Measurements from ENCODE around the gene RB1. TPM values are rescaled to one million over a fixed set of nuclear protein-coding genes. Genes with fewer than 3 reads are reported as not detected.
A peak's percentile ranks its signal among the peaks of the same experiment; 100 is the strongest.

Gene RB1
- total RNA-seq, 2 experiments from 2014 or later, result 25.1 to 25.6 TPM

GRCh38 chr13:48506092-48506701 is 202.6 kb downstream of the RB1 start:
- Mint-ChIP-seq H3K36me3 (ENCODE audit: low read depth) (no peaks in the 10 kb centered on the region), H3K27me3 (ENCODE audit: low read depth) (no peaks in the 10 kb centered on the region), H3K27ac (peak overlapping the region; percentile 75), H3K9me3 (no peaks in the 10 kb centered on the region), H3K4me1 (ENCODE audit: low read depth) (peaks cover 50% of the 10 kb centered on the region), H3K4me3 (peak overlapping the region; percentile 2)
- intact Hi-C loops (cut with micrococcal nuclease), result no loop called here
- no peak for DNase-seq
- CTCF ChIA-PET, result interaction anchor here (0.6 to 1.2 kb wide), 7 partner anchors 10 to 266 kb away, joined by 3 to 4 read pairs (median 3); no protein-coding TSS in a partner anchor

- CTCF ChIA-PET, result no interaction called here
- intact Hi-C loops (cut with micrococcal nuclease), result no loop called here
- Mint-ChIP-seq H3K4me3 (no peak overlapping the region), H3K27me3 (ENCODE audit: low read depth) (no peaks in the 10 kb centered on the region), H3K36me3 (ENCODE audit: low read depth) (no peaks in the 10 kb centered on the region), H3K9me3 (no peaks in the 10 kb centered on the region), H3K27ac (no peak overlapping the region), H3K4me1 (ENCODE audit: low read depth) (peaks cover 50% of the 10 kb centered on the region)
- DNase-seq, result no peak
These were observed 203.5 kb downstream of the RB1 start for GRCh38 chr13:48507021-48507420.

GRCh38 chr13:48508011-48508410 is 204.5 kb downstream of the RB1 start:
- DNase-seq, result no peak
- H3K4me3 Mint-ChIP-seq, result no peak overlapping the region
- no peaks in the 10 kb centered on the region for H3K27me3 Mint-ChIP-seq (ENCODE audit: low read depth)
- intact Hi-C loops (cut with micrococcal nuclease), result no loop called here
- H3K9me3 Mint-ChIP-seq, result no peaks in the 10 kb centered on the region
- H3K36me3 Mint-ChIP-seq (ENCODE audit: low read depth), result no peaks in the 10 kb centered on the region
- CTCF ChIA-PET, result no interaction called here
- no peak overlapping the region for H3K27ac Mint-ChIP-seq
- H3K4me1 Mint-ChIP-seq (ENCODE audit: low read depth), result peaks cover 50% of the 10 kb centered on the region

GRCh38 chr13:48510698-48511097 is 207.1 kb downstream of the RB1 start:
- Mint-ChIP-seq H3K9me3 (no peaks in the 10 kb centered on the region), H3K36me3 (ENCODE audit: low read depth) (no peaks in the 10 kb centered on the region), H3K27me3 (ENCODE audit: low read depth) (no peaks in the 10 kb centered on the region), H3K4me1 (ENCODE audit: low read depth) (peaks cover 25% of the 10 kb centered on the region), H3K27ac (no peak overlapping the region), H3K4me3 (no peak overlapping the region)
- CTCF ChIA-PET, result no interaction called here
- intact Hi-C loops (cut with micrococcal nuclease), result no loop called here
- no peak for DNase-seq

GRCh38 chr13:48511621-48512230 is 208.2 kb downstream of the RB1 start:
- no peaks in the 10 kb centered on the region for H3K27me3 Mint-ChIP-seq (ENCODE audit: low read depth)
- no peaks in the 10 kb centered on the region for H3K36me3 Mint-ChIP-seq (ENCODE audit: low read depth)
- no peak overlapping the region for H3K27ac Mint-ChIP-seq
- H3K9me3 Mint-ChIP-seq, result no peaks in the 10 kb centered on the region
- H3K4me1 Mint-ChIP-seq (ENCODE audit: low read depth), result peaks cover 15% of the 10 kb centered on the region
- no peak overlapping the region for H3K4me3 Mint-ChIP-seq
- CTCF ChIA-PET, result interaction anchor here (0.6 to 1.0 kb wide), 2 partner anchors 10 to 356 kb away, joined by 4 read pairs; no protein-coding TSS in a partner anchor
- no peak for DNase-seq
- intact Hi-C loops (cut with micrococcal nuclease), result no loop called here

- H3K27ac Mint-ChIP-seq, result no peak overlapping the region
- peaks cover 4% of the 10 kb centered on the region for H3K4me1 Mint-ChIP-seq (ENCODE audit: low read depth)
- H3K9me3 Mint-ChIP-seq, result no peaks in the 10 kb centered on the region
These were observed 211.2 kb downstream of the RB1 start for GRCh38 chr13:48514793-48515192.

GRCh38 chr13:48515732-48516131 is 212.2 kb downstream of the RB1 start:
- no peak for DNase-seq
- intact Hi-C loops (cut with micrococcal nuclease), result no loop called here
- Mint-ChIP-seq H3K4me3 (no peak overlapping the region), H3K27me3 (ENCODE audit: low read depth) (no peaks in the 10 kb centered on the region), H3K36me3 (ENCODE audit: low read depth) (no peaks in the 10 kb centered on the region), H3K27ac (no peak overlapping the region), H3K4me1 (ENCODE audit: low read depth) (no peaks in the 10 kb centered on the region), H3K9me3 (no peaks in the 10 kb centered on the region)
- CTCF ChIA-PET, result interaction anchor here (0.7 kb wide), 1 partner anchor 17 kb away, joined by 3 read pairs; the partner anchor contains the start of gene RCBTB2

More at GRCh38 chr13:48514793-48515192, 211.2 kb downstream of the RB1 start:
- H3K27me3 Mint-ChIP-seq (ENCODE audit: low read depth), result no peaks in the 10 kb centered on the region
- no peak overlapping the region for H3K4me3 Mint-ChIP-seq
- DNase-seq, result no peak
- CTCF ChIA-PET, result interaction anchor here (0.6 to 0.7 kb wide), 2 partner anchors 18 to 140 kb away, joined by 3 read pairs; partner anchors contain the start of gene RCBTB2
- H3K36me3 Mint-ChIP-seq (ENCODE audit: low read depth), result no peaks in the 10 kb centered on the region
- intact Hi-C loops (cut with micrococcal nuclease), result no loop called here

GRCh38 chr13:48518083-48518482 is 214.5 kb downstream of the RB1 start:
- no peaks in the 10 kb centered on the region for H3K27me3 Mint-ChIP-seq (ENCODE audit: low read depth)
- CTCF ChIA-PET, result interaction anchor here (1.2 kb wide), 1 partner anchor 250 kb away, joined by 4 read pairs; no protein-coding TSS in a partner anchor

GRCh38 chr13:48526286-48526685 is 222.7 kb downstream of the RB1 start:
- CTCF ChIA-PET, result interaction anchor here (1.0 kb wide), 1 partner anchor 9 kb away, joined by 3 read pairs; no protein-coding TSS in a partner anchor
- H3K4me1 Mint-ChIP-seq (ENCODE audit: low read depth), result peaks cover 9% of the 10 kb centered on the region
- DNase-seq, result no peak
- no peak overlapping the region for H3K4me3 Mint-ChIP-seq
- H3K9me3 Mint-ChIP-seq, result no peaks in the 10 kb centered on the region
- intact Hi-C loops (cut with micrococcal nuclease), result no loop called here
- no peaks in the 10 kb centered on the region for H3K36me3 Mint-ChIP-seq (ENCODE audit: low read depth)
- H3K27ac Mint-ChIP-seq, result no peak overlapping the region
- H3K27me3 Mint-ChIP-seq (ENCODE audit: low read depth), result no peaks in the 10 kb centered on the region

More at GRCh38 chr13:48518083-48518482, 214.5 kb downstream of the RB1 start:
- no peak overlapping the region for H3K27ac Mint-ChIP-seq
- intact Hi-C loops (cut with micrococcal nuclease), result no loop called here
- H3K36me3 Mint-ChIP-seq (ENCODE audit: low read depth), result no peaks in the 10 kb centered on the region
- no peaks in the 10 kb centered on the region for H3K4me1 Mint-ChIP-seq (ENCODE audit: low read depth)
- DNase-seq, result no peak
- H3K4me3 Mint-ChIP-seq, result no peak overlapping the region
- H3K9me3 Mint-ChIP-seq, result no peaks in the 10 kb centered on the region

GRCh38 chr13:48527955-48528354 is 224.4 kb downstream of the RB1 start:
- Mint-ChIP-seq H3K9me3 (no peaks in the 10 kb centered on the region), H3K27ac (no peak overlapping the region), H3K27me3 (ENCODE audit: low read depth) (no peaks in the 10 kb centered on the region), H3K4me1 (ENCODE audit: low read depth) (peaks cover 11% of the 10 kb centered on the region), H3K4me3 (no peak overlapping the region), H3K36me3 (ENCODE audit: low read depth) (no peaks in the 10 kb centered on the region)
- intact Hi-C loops (cut with micrococcal nuclease), result no loop called here
- DNase-seq, result no peak
- CTCF ChIA-PET, result interaction anchor here (1.3 kb wide), 1 partner anchor 490 kb away, joined by 4 read pairs; the partner anchor contains the start of gene NUDT15

GRCh38 chr13:48528720-48529119 is 225.2 kb downstream of the RB1 start:
- no peak overlapping the region for H3K27ac Mint-ChIP-seq
- CTCF ChIA-PET, result interaction anchor here (1.1 to 1.3 kb wide), 2 partner anchors 195 to 491 kb away, joined by 4 read pairs; partner anchors contain the start of gene NUDT15
- H3K9me3 Mint-ChIP-seq, result no peaks in the 10 kb centered on the region
- no peaks in the 10 kb centered on the region for H3K27me3 Mint-ChIP-seq (ENCODE audit: low read depth)
- H3K36me3 Mint-ChIP-seq (ENCODE audit: low read depth), result no peaks in the 10 kb centered on the region
- no peak for DNase-seq
- H3K4me3 Mint-ChIP-seq, result no peak overlapping the region
- H3K4me1 Mint-ChIP-seq (ENCODE audit: low read depth), result peaks cover 15% of the 10 kb centered on the region
- intact Hi-C loops (cut with micrococcal nuclease), result no loop called here

GRCh38 chr13:48530833-48531232 is 227.3 kb downstream of the RB1 start:
- Mint-ChIP-seq H3K27me3 (ENCODE audit: low read depth) (no peaks in the 10 kb centered on the region), H3K4me3 (no peak overlapping the region), H3K36me3 (ENCODE audit: low read depth) (no peaks in the 10 kb centered on the region), H3K27ac (no peak overlapping the region), H3K4me1 (ENCODE audit: low read depth) (peaks cover 17% of the 10 kb centered on the region), H3K9me3 (no peaks in the 10 kb centered on the region)
- CTCF ChIA-PET, result interaction anchor here (0.7 kb wide), 1 partner anchor 556 kb away, joined by 3 read pairs; no protein-coding TSS in a partner anchor
- intact Hi-C loops (cut with micrococcal nuclease), result loop anchor here (5.0 kb wide), 2 partner anchors 121 to 296 kb away; partner anchors contain the start of gene CYSLTR2
- no peak for DNase-seq

Data from activated naive CD4-positive, alpha-beta T cell treated with anti-CD3 and anti-CD28 coated beads for 36 hours (primary cell).